Activated CD8-positive, alpha-beta memory T cell treated with anti-CD3 and anti-CD28 coated beads for 48 hours (primary cell): ENCODE data around the gene MLLT1.
"Not testable (repeated sequence)": the region's sequence is repeated elsewhere in the genome, so short reads cannot be mapped to it uniquely, and the experiment has no call there.

Experiments
- DNase-seq, 3 experiments: peaks; one replicate each; pipeline ENCODE4 v3.0.0-alpha.2; 2020; ENCODE audit warnings: low read depth in 2 of 3, low spot score in 2 of 3

The MLLT1 gene

GRCh38 chr19:6279931-6280591, at the start of gene MLLT1:
Gene MLLT1 (minus strand): TSS chr19:6279975. CDS start chr19:6279784, 191 bp downstream.
- DNase-seq: peak; percentile 76 to 97 (median 93)

GRCh38 chr19:6326815-6327214, 47.0 kb upstream of the MLLT1 start:
- DNase-seq: no peak

- DNase-seq: no peak
Observed at GRCh38 chr19:6325614-6326013, 45.8 kb upstream of the MLLT1 start.

GRCh38 chr19:6324757-6325156, 45.0 kb upstream of the MLLT1 start:
- DNase-seq: no peak

- DNase-seq: no peak
Observed at GRCh38 chr19:6322284-6322683, 42.5 kb upstream of the MLLT1 start.

GRCh38 chr19:6319376-6319775, 39.6 kb upstream of the MLLT1 start:
- no peak for DNase-seq

- DNase-seq: no peak
Observed at GRCh38 chr19:6318772-6319171, 39.0 kb upstream of the MLLT1 start.

- not testable (repeated sequence) for DNase-seq
Observed at GRCh38 chr19:6315646-6316045, 35.9 kb upstream of the MLLT1 start.

GRCh38 chr19:6313398-6313969, 33.7 kb upstream of the MLLT1 start:
- no peak for DNase-seq

GRCh38 chr19:6312018-6312417, 32.2 kb upstream of the MLLT1 start:
- no peak for DNase-seq

GRCh38 chr19:6298413-6298812, 18.6 kb upstream of the MLLT1 start:
- DNase-seq: no peak

GRCh38 chr19:6297202-6297601, 17.4 kb upstream of the MLLT1 start:
- DNase-seq: no peak

- no peak for DNase-seq
Observed at GRCh38 chr19:6292006-6292405, 12.2 kb upstream of the MLLT1 start.

- no peak for DNase-seq
Observed at GRCh38 chr19:6288737-6289136, 9.0 kb upstream of the MLLT1 start.

- no peak for DNase-seq
Observed at GRCh38 chr19:6287269-6287885, 7.6 kb upstream of the MLLT1 start.

- no peak for DNase-seq
Observed at GRCh38 chr19:6286676-6287075, 6.9 kb upstream of the MLLT1 start.

- DNase-seq: not testable (repeated sequence)
Observed at GRCh38 chr19:6282393-6282792, 2.6 kb upstream of the MLLT1 start.

GRCh38 chr19:6279620-6279930, 200 bp downstream of the MLLT1 start:
- no peak for DNase-seq

- DNase-seq: peak in 1 of 3 experiments; percentile 5
Observed at GRCh38 chr19:6278740-6279619, 795 bp downstream of the MLLT1 start.

GRCh38 chr19:6278051-6278450, 1.7 kb downstream of the MLLT1 start:
- no peak for DNase-seq

- DNase-seq: no peak
Observed at GRCh38 chr19:6276447-6276846, 3.3 kb downstream of the MLLT1 start.
